AG10803 (cell line): ENCODE measurements around the gene JOSD1.

Experiments
- DNase-seq: peaks from one replicate; pipeline ENCODE4 v3.0.0; 2010; ENCODE audit warnings: low read depth
- H3K4me3 ChIP-seq: 2 replicates; pipeline ENCODE4 v1.5.1; 2011; ENCODE audit warnings: mild to moderate bottlenecking, low read length, control low read depth
- CTCF ChIP-seq: conservative IDR thresholded peaks from 2 replicates; pipeline ENCODE4 v1.5.1; 2011; ENCODE audit warnings: mild to moderate bottlenecking, low read length, control low read depth, inconsistent platforms

The JOSD1 gene

GRCh38 chr22:38720350-38720749 is 19.6 kb upstream of the JOSD1 start:
- no peak for DNase-seq
- H3K4me3 ChIP-seq: no peak overlapping the region
- TF ChIP-seq CTCF: no peak

- no peak overlapping the region for H3K4me3 ChIP-seq
- TF ChIP-seq CTCF: no peak
- DNase-seq: no peak
These were observed 18.5 kb upstream of the JOSD1 start for GRCh38 chr22:38719196-38719595.

- H3K4me3 ChIP-seq: no peak overlapping the region
- peak; percentile 78 for DNase-seq
- TF ChIP-seq CTCF: peak; percentile 72
These were observed 17.7 kb upstream of the JOSD1 start for GRCh38 chr22:38718414-38718813.

- no peak for DNase-seq
- no peak overlapping the region for H3K4me3 ChIP-seq
- no peak for TF ChIP-seq CTCF
These were observed 16.5 kb upstream of the JOSD1 start for GRCh38 chr22:38717244-38717643.

GRCh38 chr22:38716826-38717225 is 16.1 kb upstream of the JOSD1 start:
- no peak for TF ChIP-seq CTCF
- no peak for DNase-seq
- no peak overlapping the region for H3K4me3 ChIP-seq

GRCh38 chr22:38716271-38716670 is 15.5 kb upstream of the JOSD1 start:
- H3K4me3 ChIP-seq: no peak overlapping the region
- no peak for TF ChIP-seq CTCF
- DNase-seq: no peak

- DNase-seq: no peak
- H3K4me3 ChIP-seq: no peak overlapping the region
- no peak for TF ChIP-seq CTCF
These were observed 15.1 kb upstream of the JOSD1 start for GRCh38 chr22:38715852-38716251.
